Thyroid gland (tissue), 4 donors: Measurements from ENCODE around the gene PRSS1.
"Not testable (repeated sequence)": the region's sequence is repeated elsewhere in the genome, so short reads cannot be mapped to it uniquely, and the experiment has no call there.

Experiments
- POLR2A ChIP-seq, 2 donors: fragments of 450-650 bp; IDR thresholded peaks; one replicate each; pipeline ENCODE4 v1.6.1; 2017; ENCODE audit warnings: antibody characterized with exemption in 2 of 2, mild to moderate bottlenecking in 2 of 2, moderate library complexity in 1 of 2
- TF ChIP-seq, protein P1 (sequence below), 6 experiments: fragments of 200-600 bp in 3 of 6; fragments of 450-650 bp in 3 of 6; sonication (generic) in 3 of 6; IDR thresholded peaks; one replicate each; pipeline ENCODE4 v1.5.1; 2016 to 2019; ENCODE audit warnings: antibody characterized with exemption in 6 of 6, mild to moderate bottlenecking in 2 of 6, inconsistent platforms in 1 of 6, moderate library complexity in 1 of 6

GRCh38 chr7:142761606-142762005 lies 12.3 kb downstream of the PRSS1 start:
- TF ChIP-seq, protein P1, sequence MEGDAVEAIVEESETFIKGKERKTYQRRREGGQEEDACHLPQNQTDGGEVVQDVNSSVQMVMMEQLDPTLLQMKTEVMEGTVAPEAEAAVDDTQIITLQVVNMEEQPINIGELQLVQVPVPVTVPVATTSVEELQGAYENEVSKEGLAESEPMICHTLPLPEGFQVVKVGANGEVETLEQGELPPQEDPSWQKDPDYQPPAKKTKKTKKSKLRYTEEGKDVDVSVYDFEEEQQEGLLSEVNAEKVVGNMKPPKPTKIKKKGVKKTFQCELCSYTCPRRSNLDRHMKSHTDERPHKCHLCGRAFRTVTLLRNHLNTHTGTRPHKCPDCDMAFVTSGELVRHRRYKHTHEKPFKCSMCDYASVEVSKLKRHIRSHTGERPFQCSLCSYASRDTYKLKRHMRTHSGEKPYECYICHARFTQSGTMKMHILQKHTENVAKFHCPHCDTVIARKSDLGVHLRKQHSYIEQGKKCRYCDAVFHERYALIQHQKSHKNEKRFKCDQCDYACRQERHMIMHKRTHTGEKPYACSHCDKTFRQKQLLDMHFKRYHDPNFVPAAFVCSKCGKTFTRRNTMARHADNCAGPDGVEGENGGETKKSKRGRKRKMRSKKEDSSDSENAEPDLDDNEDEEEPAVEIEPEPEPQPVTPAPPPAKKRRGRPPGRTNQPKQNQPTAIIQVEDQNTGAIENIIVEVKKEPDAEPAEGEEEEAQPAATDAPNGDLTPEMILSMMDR (IDR thresholded peaks at IDR 0.05), result not testable (repeated sequence)
- TF ChIP-seq POLR2A (IDR thresholded peaks at IDR 0.05), result not testable (repeated sequence)
